ENCODE measurements around the gene PLEKHH3. TPM values are rescaled to one million over a fixed set of nuclear protein-coding genes. Genes with fewer than 3 reads are reported as not detected.

Gene PLEKHH3
- total RNA-seq, 3 donors from 2014 or later, result 15.4 to 32.2 (median 24.6) TPM

DNA sequence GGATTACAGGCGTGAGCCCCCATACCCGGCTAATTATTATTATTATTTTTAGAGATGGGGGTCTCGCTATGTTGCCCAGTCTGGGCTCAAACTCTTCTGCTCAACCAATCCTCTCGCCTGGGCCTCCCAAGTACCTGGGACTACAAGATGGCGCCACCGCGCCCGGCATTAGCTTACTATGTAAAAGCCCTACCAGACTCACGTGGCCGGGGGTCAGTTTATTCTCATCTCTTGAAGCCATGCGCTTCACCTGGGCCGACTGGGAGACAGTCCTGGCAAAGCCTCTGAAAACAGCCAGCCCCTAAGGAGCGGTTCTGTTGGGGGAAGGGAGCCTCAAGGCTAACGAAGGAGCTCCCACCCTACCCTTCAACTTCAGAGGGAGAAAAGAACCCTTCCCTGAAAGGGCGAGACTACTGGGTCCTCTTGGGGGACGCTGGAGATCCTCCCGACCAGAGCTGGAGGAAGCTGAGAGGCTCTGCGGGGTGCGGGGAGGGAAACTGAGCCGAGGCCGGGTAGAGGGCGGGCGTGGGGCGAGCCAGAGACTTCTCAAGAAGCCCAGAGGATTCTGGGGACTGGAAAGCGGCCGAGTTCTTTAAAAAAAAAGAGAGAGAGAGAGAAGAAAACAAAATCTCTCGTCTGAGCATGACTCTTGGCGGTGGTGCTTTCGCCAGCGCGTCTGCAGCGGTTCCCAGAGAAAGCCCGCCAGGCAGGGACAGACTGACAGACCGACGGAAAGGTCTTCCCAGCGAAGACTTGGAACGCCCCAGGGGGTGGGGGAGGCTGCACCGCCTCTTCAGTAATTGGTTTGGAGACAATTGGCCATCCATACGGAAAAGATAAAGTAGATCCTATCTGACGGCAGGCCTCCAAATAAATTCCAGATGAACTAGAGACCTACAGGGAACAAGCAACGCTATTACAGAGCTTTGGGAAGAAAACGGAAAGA lies 23.3 kb downstream of the PLEKHH3 start:
- no peaks in the 10 kb centered on the region for H3K4me1 ChIP-seq
- H3K4me3 ChIP-seq, result peak overlapping the region; percentile 36 to 63 (median 46)
- no peaks in the 10 kb centered on the region for H3K36me3 ChIP-seq
- intact Hi-C loops (cut with DNase I; ENCODE audit: low total_unique reads), result no loop called here
- no peaks in the 10 kb centered on the region for H3K9me3 ChIP-seq
- H3K27me3 ChIP-seq, result no peaks in the 10 kb centered on the region
- H3K27ac ChIP-seq, result peak overlapping the region; percentile 77 to 85
- peak in 1 of 2 donors; percentile 59 for DNase-seq (ENCODE audit: low spot score in 2 of 2)
- TF ChIP-seq POLR2AphosphoS5 (IDR thresholded peaks at IDR 0.05), result no peak

DNA sequence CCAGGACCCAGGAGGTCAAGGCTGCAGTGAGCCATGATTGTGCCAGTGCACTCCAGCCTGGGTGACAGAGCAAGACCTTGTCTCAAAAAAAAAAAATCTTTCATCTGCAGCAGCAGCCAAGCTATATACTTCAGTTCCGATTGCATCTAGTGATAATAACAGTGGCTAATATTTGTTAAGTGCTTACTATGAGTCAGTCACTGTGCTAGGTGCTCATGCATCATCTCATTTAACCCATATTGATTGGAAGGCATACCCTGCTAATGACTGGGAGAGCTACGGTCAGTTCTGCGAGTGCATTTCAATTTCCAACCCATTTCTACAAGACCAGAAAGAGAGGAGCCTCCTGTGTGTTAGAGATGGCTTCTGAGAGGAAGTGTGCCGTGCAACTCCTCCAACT lies 25.4 kb downstream of the PLEKHH3 start:
- H3K27ac ChIP-seq, result no peak overlapping the region
- DNase-seq (ENCODE audit: low spot score in 2 of 2), result no peak
- TF ChIP-seq POLR2AphosphoS5 (IDR thresholded peaks at IDR 0.05) (no peak), POLR2A (IDR thresholded peaks at IDR 0.05) (no peak)
- TF ChIP-seq, protein P1, sequence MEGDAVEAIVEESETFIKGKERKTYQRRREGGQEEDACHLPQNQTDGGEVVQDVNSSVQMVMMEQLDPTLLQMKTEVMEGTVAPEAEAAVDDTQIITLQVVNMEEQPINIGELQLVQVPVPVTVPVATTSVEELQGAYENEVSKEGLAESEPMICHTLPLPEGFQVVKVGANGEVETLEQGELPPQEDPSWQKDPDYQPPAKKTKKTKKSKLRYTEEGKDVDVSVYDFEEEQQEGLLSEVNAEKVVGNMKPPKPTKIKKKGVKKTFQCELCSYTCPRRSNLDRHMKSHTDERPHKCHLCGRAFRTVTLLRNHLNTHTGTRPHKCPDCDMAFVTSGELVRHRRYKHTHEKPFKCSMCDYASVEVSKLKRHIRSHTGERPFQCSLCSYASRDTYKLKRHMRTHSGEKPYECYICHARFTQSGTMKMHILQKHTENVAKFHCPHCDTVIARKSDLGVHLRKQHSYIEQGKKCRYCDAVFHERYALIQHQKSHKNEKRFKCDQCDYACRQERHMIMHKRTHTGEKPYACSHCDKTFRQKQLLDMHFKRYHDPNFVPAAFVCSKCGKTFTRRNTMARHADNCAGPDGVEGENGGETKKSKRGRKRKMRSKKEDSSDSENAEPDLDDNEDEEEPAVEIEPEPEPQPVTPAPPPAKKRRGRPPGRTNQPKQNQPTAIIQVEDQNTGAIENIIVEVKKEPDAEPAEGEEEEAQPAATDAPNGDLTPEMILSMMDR (IDR thresholded peaks at IDR 0.05), result no peak
- H3K9me3 ChIP-seq, result no peaks in the 10 kb centered on the region
- intact Hi-C loops (cut with DNase I; ENCODE audit: low total_unique reads), result no loop called here
- H3K27me3 ChIP-seq, result no peaks in the 10 kb centered on the region
- H3K36me3 ChIP-seq, result no peaks in the 10 kb centered on the region
- no peak overlapping the region for H3K4me3 ChIP-seq
- no peaks in the 10 kb centered on the region for H3K4me1 ChIP-seq

DNA sequence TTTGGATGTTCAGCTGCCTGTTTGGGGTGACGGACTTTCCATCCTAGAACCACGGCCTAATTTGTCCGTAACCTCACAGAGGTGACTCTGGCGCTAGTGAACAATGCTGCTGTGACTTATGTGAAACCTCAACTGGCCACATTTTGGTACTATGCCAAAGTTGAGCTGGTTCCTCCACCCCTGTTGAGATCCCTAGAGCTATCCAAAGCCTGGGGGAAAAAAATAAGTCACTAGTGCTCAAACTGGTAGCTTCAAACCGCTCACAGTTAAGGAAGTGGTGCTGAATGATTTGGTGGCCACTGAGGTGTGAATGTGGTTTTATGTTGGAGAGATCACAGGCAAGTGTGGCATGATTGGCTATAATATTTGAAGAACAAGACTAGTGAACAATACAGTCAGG lies 29.0 kb downstream of the PLEKHH3 start:
- Histone ChIP-seq H3K4me3 (no peak overlapping the region), H3K27ac (no peak overlapping the region), H3K9me3 (no peaks in the 10 kb centered on the region), H3K27me3 (no peaks in the 10 kb centered on the region), H3K4me1 (no peaks in the 10 kb centered on the region), H3K36me3 (no peaks in the 10 kb centered on the region)
- intact Hi-C loops (cut with DNase I; ENCODE audit: low total_unique reads), result no loop called here
- DNase-seq (ENCODE audit: low spot score in 2 of 2), result no peak
- TF ChIP-seq POLR2AphosphoS5 (IDR thresholded peaks at IDR 0.05) (no peak), POLR2A (IDR thresholded peaks at IDR 0.05) (no peak)
- TF ChIP-seq, protein P1 (IDR thresholded peaks at IDR 0.05), result no peak

DNA sequence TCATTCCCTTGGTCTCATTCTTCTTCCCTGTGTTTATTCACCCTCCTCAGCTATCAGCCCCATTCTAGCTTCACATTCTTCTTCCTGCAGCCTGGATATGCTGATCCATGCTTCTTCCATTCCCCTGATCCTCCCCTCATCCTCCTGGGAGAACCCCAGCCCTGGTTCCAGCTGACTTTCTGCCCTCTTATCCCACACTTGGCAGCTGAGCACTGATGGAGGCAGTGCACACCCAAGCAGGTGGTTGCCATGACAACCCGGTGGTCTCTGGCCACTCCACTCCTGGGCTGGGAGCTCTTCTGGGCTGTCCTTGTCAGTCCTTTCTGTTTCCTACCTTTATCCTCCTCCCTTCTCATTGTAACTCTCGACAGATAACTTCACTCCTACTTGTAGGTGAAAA lies 34.5 kb downstream of the PLEKHH3 start:
- Histone ChIP-seq H3K4me1 (no peaks in the 10 kb centered on the region), H3K4me3 (no peak overlapping the region), H3K27me3 (no peaks in the 10 kb centered on the region), H3K36me3 (no peaks in the 10 kb centered on the region), H3K27ac (no peak overlapping the region), H3K9me3 (no peaks in the 10 kb centered on the region)
- intact Hi-C loops (cut with DNase I; ENCODE audit: low total_unique reads), result no loop called here
- DNase-seq (ENCODE audit: low spot score in 2 of 2), result no peak
- TF ChIP-seq POLR2AphosphoS5 (IDR thresholded peaks at IDR 0.05) (no peak), POLR2A (IDR thresholded peaks at IDR 0.05) (no peak)
- TF ChIP-seq, protein P1 (IDR thresholded peaks at IDR 0.05), result no peak

DNA sequence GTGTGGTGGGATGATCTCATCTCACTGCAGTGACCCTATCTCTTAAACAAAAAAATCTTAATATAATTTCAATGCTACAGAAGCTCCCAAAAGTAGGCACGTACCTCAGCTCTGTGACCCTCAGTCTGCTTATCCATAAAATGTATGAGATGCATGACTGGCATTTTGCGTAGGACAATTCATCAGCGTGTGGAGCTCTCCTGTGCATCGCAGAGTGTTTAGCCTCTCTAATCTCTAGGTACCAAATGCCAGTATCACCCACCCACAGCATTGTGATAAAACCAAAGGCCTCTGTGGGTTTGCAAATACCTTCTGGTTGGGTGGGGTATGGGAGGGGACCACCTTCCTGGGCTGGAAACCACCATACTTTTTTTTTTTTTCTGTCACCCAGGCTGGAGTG lies 36.7 kb downstream of the PLEKHH3 start:
- Histone ChIP-seq H3K27ac (no peak overlapping the region), H3K36me3 (no peaks in the 10 kb centered on the region), H3K9me3 (no peaks in the 10 kb centered on the region), H3K27me3 (no peaks in the 10 kb centered on the region), H3K4me3 (no peak overlapping the region), H3K4me1 (no peaks in the 10 kb centered on the region)
- DNase-seq (ENCODE audit: low spot score in 2 of 2), result no peak
- no peak for TF ChIP-seq POLR2A (IDR thresholded peaks at IDR 0.05)
- TF ChIP-seq, protein P1 (IDR thresholded peaks at IDR 0.05), result no peak
- TF ChIP-seq POLR2AphosphoS5 (IDR thresholded peaks at IDR 0.05), result no peak
- intact Hi-C loops (cut with DNase I; ENCODE audit: low total_unique reads), result no loop called here

Measured in breast epithelium (tissue), 4 donors.